ENCODE measurements around the gene INSYN2A. TPM values are rescaled to one million over a fixed set of nuclear protein-coding genes. Genes with fewer than 3 reads are reported as not detected.

Gene INSYN2A
- total and polyA plus RNA-seq, 2 of the 13 experiments (the other 11 are each of a cell fraction or from before 2014, with no cell fraction given) = not detected

GRCh38 chr10:127148066-127148932, 48.1 kb downstream of the INSYN2A start (continued):
- no peak for TF ChIP-seq ZNF503 (CRISPR knock-in tag; IDR thresholded peaks at IDR 0.05)

- no peak for FAIRE-seq
- Histone ChIP-seq H3K9ac (ENCODE audit: insufficient read depth, low read depth, low read length) (no peak overlapping the region), H3K27ac (ENCODE audit: extremely low read length, insufficient read depth, low read length) (no peak overlapping the region), H3K4me2 (ENCODE audit: low read depth, low read length) (no peak overlapping the region), H3K9me3 (ENCODE audit: low read length) (no peaks in the 10 kb centered on the region), H3K79me2 (ENCODE audit: insufficient read depth, low read length) (no peaks in the 10 kb centered on the region), H4K20me1 (ENCODE audit: insufficient read depth, low read length) (no peaks in the 10 kb centered on the region), H3K4me3 (replicated peaks in 1 of 3; ENCODE audit: insufficient read depth in 1 of 3, low read depth in 2 of 3, low read length in 3 of 3) (no peak overlapping the region), H3K36me3 (replicated peaks in 1 of 2; ENCODE audit: control insufficient read depth in 1 of 2, insufficient read depth in 2 of 2, low read length in 2 of 2) (0 out of 5 replicates have a peak, but pooled peaks cover 1 to 6% of the 10 kb centered on the region in 2 experiments), H2AFZ (ENCODE audit: low read length) (no peak overlapping the region), H3K4me1 (ENCODE audit: insufficient read depth, low read length) (no peaks in the 10 kb centered on the region), H3K27me3 (ENCODE audit: control insufficient read depth in 1 of 2, insufficient read depth in 2 of 2, low read length in 2 of 2) (no peaks in the 10 kb centered on the region)
- no peak for DNase-seq (ENCODE audit: low spot score)
- ChIA-PET CTCF (ENCODE audit: low intra/inter-chr PET ratio, low total read pairs) (no interaction called here), POLR2A (no interaction called here)
- WGBS (ENCODE audit: low lambda C conversion rate) = 95% methylated on average over 9 of the region's 9 CpGs
- no peak for ATAC-seq
- in situ Hi-C loops (cut with HindIII; ENCODE audit: extremely low pct_ligation_motif_present, low pct_unique_long_range_greater_than_20kb) (no loop called here), intact Hi-C loops (cut with micrococcal nuclease; ENCODE audit: unreplicated experiment) (no loop called here)
- BruUV-seq (replicated peaks) = no TSS peak
- TF ChIP-seq ZNF766 (CRISPR knock-in tag; IDR thresholded peaks at IDR 0.05; ENCODE audit: borderline replicate concordance) (no peak), ZNF362 (CRISPR knock-in tag; IDR thresholded peaks at IDR 0.05; ENCODE audit: borderline replicate concordance) (no peak), ZNF138 (CRISPR knock-in tag; IDR thresholded peaks at IDR 0.05; ENCODE audit: low read depth) (no peak), MBNL3 (CRISPR knock-in tag; conservative IDR thresholded peaks at IDR 0.05) (no peak), ONECUT2 (CRISPR knock-in tag; IDR thresholded peaks at IDR 0.05) (no peak), ZBTB46 (CRISPR knock-in tag; IDR thresholded peaks at IDR 0.05; ENCODE audit: borderline replicate concordance) (no peak), MAFG (CRISPR knock-in tag; IDR thresholded peaks at IDR 0.05) (no peak), SP2 (CRISPR knock-in tag; IDR thresholded peaks at IDR 0.05) (no peak), GABPA (IDR thresholded peaks at IDR 0.05; ENCODE audit: low read depth, low read length) (no peak), GABPA (CRISPR knock-in tag; IDR thresholded peaks at IDR 0.05; ENCODE audit: low read depth) (no peak)
Observed at GRCh38 chr10:127146661-127147060, 49.7 kb downstream of the INSYN2A start.

Measured in HepG2 (cell line).